Measurements from ENCODE around the gene AJM1.
A peak's percentile ranks its signal among the peaks of the same experiment; 100 is the strongest.
"Not testable (repeated sequence)": the region's sequence is repeated elsewhere in the genome, so short reads cannot be mapped to it uniquely, and the experiment has no call there.

Gene AJM1

GRCh38 chr9:136831720-136832104, 10.6 kb upstream of the AJM1 start:
- DNase-seq, result no peak

DNA sequence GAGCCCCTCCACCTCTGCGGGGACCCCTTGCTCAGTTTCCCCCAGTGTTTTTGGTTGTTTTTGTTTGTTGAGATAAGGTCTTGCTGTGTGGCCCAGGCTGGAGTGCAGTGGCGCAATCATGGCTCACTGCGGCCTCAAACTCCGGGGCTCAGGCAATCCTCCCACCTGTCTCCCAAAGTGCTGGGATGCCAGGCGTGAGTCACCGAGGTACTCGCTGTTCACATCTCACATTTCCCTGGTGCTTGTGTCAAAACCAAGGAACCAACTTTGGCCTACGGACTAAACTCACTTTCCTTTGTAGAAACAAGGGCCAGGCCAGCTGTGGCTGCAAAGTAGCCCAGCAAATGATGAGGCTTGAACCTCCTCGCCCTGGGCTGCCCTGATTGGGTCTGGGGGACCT, 9.7 kb upstream of the AJM1 start:
- DNase-seq, result no peak

DNA sequence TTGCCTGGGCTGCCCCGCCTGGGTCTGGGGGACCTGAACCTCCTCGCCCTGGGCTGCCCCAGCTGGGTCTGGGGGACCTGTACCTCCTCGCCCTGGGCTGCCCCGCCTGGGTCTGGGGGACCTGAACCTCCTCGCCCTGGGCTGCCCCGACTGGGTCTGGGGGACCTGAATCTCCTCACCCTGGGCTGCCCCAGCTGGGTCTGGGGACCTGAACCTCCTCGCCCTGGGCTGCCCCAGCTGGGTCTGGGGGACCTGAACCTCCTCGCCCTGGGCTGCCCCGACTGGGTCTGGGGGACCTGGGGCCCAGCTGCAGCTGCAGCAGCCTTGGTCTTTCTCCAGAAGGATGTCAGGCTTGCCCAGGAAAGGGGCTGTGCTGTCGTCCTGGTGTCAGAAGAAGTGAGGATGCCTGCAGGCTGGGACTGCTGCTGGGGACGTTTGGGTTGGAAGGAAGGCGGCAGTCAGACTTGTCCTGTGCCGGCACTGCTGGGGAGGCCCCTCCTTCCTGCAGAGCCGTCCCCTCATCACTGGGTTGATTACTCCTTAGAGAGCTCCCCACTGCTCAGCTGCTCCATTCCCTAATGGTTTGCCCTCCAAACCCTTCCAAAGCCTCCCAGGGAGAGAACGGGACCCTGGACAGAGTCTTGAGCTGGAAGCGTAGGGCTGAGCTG, 8.8 kb upstream of the AJM1 start:
- DNase-seq, result not testable (repeated sequence)

GRCh38 chr9:136835162-136835931, 6.9 kb upstream of the AJM1 start:
- no peak for DNase-seq

DNA sequence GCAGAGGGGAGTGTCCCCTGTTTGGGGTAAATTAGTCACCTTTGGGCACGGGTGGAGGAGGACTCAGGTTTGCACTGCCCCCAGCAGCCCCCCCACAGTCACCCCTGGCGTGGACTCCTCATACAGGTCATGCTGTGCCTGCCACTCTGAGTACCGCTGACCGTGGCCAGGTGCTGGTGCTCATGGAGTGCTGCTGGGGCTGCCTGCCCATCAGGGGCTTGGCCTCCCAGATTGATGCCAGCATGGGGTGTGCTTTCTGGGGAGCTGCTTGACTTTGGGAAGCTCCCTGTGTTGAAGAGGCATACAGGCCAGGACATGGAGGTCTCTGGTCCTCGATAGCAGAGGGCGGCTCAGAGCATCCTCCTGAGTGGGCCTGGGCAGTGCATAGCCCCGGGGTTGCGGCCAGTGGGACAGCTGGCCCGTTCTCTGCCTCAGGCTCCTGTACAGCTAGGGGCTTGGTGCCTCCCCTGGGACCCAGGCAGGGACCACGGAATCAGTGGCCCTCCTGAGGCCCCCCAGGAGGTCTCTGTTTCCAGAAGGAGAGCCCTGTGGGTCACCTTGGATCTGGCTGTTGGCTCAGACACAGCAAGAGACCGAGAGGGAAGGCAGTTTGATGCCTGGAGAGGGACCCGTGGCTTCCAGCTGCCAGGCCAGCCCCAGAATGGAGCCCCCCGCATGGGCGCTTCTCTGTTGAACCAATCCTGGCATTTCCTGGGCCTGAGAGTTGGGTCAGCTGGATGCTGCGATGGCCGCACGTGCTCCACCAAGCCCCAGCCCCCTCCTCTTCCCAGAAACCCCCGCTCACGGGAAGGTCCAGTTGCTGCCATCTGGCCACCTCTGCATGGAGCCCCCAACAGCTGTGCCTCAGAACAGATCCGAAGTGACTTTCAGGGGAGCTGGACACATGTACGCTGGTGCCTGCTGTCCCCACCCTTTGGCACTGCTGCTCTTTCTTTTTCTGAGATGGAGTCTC, 6.1 kb upstream of the AJM1 start:
- no peak for DNase-seq

DNA sequence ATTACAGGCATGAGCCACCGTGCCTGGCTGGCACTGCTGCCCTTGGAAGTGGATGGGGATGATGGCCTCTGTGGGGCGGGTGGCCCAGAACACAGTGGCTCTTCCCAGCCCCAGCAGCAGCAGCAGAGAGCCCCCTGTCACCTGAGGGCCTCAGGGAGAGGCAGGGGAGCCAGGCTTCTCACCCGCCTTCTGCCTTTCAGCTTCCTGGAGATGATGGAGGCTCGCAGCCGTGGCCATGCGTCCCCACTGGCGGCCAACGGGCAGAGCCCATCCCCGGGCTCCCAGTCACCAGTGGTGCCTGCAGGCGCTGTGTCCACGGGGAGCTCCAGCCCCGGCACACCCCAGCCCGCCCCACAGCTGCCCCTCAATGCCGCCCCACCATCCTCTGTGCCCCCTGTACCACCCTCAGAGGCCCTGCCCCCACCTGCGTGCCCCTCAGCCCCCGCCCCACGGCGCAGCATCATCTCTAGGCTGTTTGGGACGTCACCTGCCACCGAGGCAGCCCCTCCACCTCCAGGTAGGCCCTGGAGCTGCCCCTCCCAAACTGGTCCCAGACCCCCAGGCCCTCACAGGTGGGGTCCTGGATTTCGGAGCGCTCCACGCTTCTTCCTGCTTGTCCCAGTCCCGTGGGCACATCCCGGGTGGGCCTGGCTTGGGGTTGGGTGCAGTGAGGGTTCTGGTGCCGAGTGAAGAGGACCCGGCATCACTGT, 5.0 kb upstream of the AJM1 start:
- DNase-seq, result no peak

- DNase-seq, result not testable (repeated sequence)
Measured at GRCh38 chr9:136837856-136838277, 4.4 kb upstream of the AJM1 start.

DNA sequence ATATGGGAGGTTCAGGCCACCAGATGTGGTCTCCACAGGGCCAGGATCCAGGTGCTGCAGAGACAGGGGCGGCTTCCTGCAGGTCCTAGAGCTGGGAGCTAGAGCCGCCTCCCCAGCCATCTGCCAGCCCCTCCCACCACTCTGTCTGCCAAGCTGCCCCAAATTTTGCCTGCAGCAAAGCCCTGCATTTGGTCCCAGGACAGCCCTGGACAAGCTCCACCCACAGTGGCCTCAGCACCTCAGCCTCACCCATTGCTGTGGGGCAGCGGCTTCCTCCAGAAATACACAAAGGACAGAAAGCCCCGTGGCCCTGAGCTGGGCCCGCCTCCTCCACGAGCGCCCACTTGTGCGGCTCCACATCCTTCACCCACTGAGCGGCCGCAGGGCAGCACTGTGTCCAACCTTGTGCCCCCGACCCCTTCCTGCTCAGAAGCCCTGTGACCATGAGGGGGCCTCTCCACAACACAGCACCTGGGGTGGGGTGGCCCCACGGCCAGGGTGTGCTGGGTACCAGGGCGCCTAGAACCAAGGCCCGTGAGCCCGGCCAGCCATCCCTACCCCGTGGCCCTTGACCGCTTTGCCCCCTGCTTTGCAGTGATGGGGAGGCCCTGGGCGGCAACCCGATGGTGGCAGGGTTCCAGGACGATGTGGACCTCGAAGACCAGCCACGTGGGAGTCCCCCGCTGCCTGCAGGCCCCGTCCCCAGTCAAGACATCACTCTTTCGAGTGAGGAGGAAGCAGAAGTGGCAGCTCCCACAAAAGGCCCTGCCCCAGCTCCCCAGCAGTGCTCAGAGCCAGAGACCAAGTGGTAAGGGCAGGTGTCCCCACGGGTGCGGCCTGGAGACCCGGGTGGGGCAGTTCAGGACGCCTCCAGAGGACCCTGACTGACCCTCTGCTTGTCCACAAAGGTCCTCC, 3.7 kb upstream of the AJM1 start:
- no peak for DNase-seq

DNA sequence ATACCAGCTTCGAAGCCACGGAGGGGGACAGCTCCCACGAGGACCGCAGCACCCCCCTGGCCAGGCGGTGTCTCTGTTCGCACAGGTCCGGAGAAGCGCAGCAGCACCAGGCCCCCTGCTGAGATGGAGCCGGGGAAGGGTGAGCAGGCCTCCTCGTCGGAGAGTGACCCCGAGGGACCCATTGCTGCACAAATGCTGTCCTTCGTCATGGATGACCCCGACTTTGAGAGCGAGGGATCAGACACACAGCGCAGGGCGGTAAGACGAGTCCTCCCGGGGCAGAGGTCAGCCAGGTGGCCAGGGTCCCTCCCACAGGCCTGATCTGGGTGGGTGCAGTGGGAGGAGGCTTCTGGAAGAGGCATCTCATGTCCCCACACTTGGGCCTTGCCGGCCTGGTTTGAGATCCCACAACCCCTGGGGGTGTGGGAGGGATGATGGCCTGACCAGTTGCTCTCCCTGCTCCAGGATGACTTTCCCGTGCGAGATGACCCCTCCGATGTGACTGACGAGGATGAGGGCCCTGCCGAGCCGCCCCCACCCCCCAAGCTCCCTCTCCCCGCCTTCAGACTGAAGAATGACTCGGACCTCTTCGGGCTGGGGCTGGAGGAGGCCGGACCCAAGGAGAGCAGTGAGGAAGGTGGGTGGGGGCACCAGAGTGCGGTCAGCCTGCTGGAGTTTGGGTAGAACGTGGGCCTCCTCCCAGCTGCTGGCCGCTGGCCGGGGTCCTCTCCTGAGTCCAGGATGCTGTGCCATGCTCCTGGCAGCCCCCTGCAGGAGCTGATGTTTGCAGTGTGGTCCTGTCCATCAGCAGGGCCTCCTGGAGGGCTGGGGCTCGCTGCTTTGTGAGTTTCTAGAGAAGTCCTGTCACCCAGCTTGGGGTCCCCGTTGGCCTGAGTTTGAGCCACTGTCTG, 2.8 kb upstream of the AJM1 start:
- DNase-seq, result no peak

- DNase-seq, result peak; percentile 55
Measured at GRCh38 chr9:136840140-136840876, 2.0 kb upstream of the AJM1 start.

DNA sequence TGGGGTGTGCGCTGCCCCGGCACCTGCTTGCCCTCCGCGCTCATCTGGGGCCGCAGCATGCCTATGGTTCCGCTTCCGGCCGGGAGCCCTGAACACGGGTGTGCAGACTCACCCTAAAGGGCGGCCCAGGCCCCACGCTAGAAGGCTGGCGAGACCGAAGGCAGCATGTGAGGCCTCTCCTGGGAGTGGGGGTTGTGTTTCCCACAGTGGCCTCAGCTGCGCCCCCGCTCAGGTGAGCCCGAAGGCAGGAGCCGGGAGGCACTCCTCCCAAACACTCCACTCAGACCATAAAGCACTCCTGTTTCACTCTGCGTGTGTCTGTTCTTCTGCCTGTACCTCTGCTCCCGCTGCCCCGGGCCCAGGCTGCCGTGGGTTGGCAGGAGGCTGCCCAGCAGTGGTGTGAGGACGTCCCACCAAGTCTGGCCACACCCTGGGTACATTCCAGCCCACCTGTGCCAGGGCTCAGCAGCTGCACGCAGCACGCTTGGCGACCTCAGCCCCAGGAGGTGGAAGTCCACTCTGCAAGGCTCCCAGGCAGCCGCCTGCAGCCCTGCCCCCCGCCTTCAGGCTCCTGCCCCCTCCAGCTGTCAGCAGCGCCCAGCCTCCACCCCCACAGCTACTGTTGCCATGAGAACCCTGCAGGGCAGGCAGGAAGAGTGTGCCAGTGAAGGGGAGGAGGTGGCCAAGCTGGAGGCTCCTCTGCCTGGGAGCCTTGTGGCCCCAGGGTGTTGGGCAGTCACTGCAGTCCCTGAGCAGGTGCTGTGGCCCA, 1.2 kb upstream of the AJM1 start:
- peak; percentile 43 for DNase-seq

DNA sequence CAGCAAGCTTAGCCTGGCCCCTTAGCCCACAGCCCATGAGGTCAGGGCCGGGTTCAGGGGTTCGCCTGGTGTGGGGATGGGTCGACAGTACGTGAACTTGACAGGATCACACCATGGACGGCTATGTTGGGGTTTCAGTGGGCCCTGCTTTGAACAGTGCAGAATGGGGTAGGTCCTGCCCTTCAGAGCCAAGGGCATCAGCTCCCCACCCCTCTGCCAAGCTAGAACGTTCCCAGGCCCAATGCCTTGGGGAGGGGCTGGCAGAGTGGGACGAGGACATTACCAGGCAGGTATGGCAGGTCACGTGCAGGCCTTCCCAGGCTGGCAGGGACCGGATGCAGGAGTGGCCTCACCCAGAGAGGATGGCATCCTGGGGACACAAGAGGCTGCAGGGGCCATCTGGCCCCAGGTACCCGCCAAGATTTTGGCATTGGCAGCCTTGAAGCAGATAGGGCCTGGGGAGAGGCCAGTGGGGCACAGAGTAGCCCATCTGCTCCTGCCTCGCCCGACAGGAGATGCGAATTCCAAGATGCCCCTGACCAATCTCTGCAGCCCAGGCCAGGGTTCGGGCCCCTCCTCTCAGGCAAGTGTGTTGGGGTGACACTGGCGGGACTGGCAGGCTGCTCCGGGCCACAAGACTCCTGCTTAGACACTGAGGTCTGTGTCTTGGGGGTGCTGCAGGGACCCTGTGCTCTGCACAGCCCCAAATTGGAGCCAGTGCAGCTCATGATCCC, 465 bp upstream of the AJM1 start:
- DNase-seq, result not testable (repeated sequence)

DNA sequence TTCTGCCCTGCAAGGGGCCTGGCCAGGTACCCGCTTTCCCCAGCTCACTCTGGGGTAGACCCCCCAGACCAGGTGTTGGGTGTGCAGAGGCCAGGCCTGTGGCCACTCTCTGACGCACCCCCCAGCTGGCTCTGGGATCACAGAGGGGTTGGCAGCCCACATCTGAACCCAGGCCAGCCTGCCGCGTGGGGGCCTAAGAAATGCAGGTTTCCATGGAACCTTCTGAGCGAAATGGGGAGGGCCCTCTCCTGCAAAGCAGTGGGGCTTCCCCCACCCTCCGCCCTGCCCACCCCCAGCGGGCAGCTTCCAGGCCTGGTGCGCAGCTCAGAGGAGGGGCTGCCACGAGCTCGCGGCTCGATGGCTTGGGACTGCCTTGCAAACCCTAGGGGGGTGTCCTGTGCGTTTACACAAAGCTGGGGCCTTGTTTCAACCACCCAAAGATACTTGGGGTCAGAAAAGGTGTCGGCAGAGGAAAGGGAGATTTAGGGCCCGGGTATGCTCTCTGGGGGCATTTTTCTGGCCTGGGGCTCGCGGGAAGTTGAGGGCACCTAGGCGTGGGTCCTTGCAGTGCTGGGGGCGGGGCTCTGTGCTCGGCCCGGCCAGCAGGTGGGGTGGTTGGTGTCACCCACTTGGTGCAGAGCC, 1.0 kb downstream of the AJM1 start:
- not testable (repeated sequence) for DNase-seq

DNA sequence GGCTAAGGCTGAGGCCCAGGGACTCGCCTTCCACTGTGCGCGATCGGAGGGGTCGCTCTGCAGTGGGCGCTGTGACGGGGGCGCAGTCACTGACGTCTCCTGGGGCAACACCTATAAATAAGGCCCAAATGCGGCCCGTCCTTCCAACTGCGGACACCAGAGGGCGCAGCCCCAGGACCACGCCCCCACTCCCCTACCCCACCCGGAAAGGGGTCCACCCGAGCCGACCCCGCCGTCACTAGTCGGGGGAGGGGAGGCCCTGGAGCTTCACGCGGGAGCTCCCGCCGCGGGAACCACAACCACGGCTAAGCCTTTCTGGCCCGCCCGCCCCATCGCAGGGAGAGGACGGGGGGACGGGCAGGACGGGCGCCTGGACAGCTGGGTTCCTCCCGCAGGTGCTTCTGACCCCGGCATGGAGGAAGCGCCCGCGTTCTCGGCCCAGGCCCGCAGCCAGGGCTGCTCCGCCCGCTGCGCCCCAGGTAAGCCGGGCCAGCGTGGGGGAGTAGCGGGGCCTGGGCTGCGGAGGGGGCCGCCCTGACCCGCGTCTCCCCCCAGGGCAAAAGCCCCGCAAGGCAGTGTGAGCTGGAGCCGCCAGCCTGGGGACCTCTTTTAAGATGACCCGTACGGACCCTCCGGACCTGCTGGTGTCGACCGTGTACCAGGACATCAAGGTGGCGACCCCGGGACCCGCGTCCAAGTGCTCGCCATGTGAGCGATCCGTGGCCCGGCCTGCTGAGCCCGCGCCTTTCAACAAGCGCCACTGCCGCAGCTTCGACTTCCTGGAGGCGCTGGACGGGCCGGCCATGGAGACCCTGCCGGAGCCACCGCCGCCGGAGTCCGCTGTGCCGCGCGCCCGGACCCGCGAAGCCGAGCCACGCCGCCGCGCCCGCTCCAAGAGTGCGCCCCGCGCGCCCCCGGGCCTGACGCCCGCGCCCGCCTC, 1.8 kb downstream of the AJM1 start:
- DNase-seq, result not testable (repeated sequence)

DNA sequence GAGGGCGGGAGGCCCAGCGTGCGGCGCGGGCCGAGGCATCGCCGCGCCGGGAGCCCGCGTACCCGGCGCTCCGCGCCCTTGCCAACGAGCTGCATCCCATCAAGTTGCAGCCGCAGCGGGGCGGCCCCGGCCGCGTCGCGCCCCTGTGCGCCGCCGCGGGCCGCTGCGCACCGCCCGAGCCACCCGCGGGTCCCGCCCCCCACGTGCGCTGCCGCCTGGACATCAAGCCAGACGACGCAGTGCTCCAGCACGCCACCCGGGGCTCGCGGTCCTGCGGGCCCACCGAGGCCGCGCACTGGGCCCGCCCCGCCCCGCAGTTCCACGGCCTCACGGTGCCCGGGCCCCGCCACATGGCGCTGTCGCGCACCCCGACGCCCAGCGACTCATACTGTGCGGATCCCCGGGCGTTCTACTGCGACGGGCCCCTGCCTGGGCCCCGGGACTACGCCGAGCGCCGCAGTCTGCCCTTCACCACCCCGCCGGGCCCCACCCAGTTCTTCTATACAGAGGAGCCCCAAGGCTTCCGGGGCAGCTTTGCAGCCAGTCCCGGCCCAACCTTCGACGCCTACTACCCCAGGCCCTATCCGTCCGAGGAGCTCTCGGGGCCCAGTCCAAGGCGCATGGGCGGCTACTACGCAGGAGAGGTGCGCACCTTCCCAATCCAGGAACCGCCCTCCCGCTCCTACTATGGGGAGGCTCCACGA, 2.6 kb downstream of the AJM1 start:
- DNase-seq, result no peak
